Left ventricle myocardium inferior (tissue), 1 donor: ENCODE results near the gene RGS19. TPM values are rescaled to one million over a fixed set of nuclear protein-coding genes. Genes with fewer than 3 reads are reported as not detected.

Experiments used
- DNase-seq: peaks from one replicate; pipeline ENCODE4 v3.0.0-alpha.2; 2020
- H3K27ac ChIP-seq: fragments of 200-600 bp; replicated peaks from 2 replicates; pipeline ENCODE4 v1.8.0; 2021
- H3K27me3 ChIP-seq: fragments of 200-600 bp; 2 replicates; pipeline ENCODE4 v1.8.0; 2021; ENCODE audit warnings: low read depth
- H3K36me3 ChIP-seq: fragments of 200-600 bp; 2 replicates; pipeline ENCODE4 v1.8.0; 2021
- H3K4me1 ChIP-seq: fragments of 200-600 bp; 2 replicates; pipeline ENCODE4 v1.8.0; 2021
- H3K4me3 ChIP-seq: fragments of 200-600 bp; 2 replicates; pipeline ENCODE4 v1.8.0; 2021; ENCODE audit warnings: mild to moderate bottlenecking, moderate library complexity
- H3K9me3 ChIP-seq: fragments of 200-600 bp; replicated peaks from 2 replicates; pipeline ENCODE4 v1.8.0; 2021
- intact Hi-C: fragments of 100-400 bp; cut with micrococcal nuclease; formaldehyde crosslinking; loops from one replicate; pipeline ENCODE4 v1.11.0; 2022
- total RNA-seq: library from RNA; stranded (reverse); fragmentation: NEBNext Ultra II Directional; extraction: Animal tissue kit (Norgen Biotek cat#: 25700); gene quantifications from one replicate; pipeline ENCODE4 v1.2.1, GENCODE V29; 2021
- TF ChIP-seq, protein P1 (sequence below): fragments of 200-600 bp; IDR thresholded peaks from 2 replicates; pipeline ENCODE4 v1.8.0; 2021; ENCODE audit warnings: antibody characterized with exemption, mild to moderate bottlenecking, borderline replicate concordance
- donor health status: DM: no; HTN: yes; CAD: no; lungs with severe emphysema.

Gene RGS19
- total RNA-seq, 1 donor from 2014 or later, result 6.1 TPM

DNA sequence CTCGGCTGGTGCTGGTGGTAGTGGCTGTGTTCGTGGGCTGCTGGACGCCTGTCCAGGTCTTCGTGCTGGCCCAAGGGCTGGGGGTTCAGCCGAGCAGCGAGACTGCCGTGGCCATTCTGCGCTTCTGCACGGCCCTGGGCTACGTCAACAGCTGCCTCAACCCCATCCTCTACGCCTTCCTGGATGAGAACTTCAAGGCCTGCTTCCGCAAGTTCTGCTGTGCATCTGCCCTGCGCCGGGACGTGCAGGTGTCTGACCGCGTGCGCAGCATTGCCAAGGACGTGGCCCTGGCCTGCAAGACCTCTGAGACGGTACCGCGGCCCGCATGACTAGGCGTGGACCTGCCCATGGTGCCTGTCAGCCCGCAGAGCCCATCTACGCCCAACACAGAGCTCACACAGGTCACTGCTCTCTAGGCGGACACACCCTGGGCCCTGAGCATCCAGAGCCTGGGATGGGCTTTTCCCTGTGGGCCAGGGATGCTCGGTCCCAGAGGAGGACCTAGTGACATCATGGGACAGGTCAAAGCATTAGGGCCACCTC lies 19.2 kb upstream of the RGS19 start:
- no peak for DNase-seq
- H3K36me3 ChIP-seq, result no peaks in the 10 kb centered on the region
- intact Hi-C loops, result no loop called here
- no peak overlapping the region for H3K27ac ChIP-seq
- no peak overlapping the region for H3K4me3 ChIP-seq
- H3K9me3 ChIP-seq, result no peaks in the 10 kb centered on the region
- TF ChIP-seq, protein P1, sequence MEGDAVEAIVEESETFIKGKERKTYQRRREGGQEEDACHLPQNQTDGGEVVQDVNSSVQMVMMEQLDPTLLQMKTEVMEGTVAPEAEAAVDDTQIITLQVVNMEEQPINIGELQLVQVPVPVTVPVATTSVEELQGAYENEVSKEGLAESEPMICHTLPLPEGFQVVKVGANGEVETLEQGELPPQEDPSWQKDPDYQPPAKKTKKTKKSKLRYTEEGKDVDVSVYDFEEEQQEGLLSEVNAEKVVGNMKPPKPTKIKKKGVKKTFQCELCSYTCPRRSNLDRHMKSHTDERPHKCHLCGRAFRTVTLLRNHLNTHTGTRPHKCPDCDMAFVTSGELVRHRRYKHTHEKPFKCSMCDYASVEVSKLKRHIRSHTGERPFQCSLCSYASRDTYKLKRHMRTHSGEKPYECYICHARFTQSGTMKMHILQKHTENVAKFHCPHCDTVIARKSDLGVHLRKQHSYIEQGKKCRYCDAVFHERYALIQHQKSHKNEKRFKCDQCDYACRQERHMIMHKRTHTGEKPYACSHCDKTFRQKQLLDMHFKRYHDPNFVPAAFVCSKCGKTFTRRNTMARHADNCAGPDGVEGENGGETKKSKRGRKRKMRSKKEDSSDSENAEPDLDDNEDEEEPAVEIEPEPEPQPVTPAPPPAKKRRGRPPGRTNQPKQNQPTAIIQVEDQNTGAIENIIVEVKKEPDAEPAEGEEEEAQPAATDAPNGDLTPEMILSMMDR, result no peak
- peaks cover 14% of the 10 kb centered on the region for H3K4me1 ChIP-seq
- peaks cover 72% of the 10 kb centered on the region for H3K27me3 ChIP-seq

DNA sequence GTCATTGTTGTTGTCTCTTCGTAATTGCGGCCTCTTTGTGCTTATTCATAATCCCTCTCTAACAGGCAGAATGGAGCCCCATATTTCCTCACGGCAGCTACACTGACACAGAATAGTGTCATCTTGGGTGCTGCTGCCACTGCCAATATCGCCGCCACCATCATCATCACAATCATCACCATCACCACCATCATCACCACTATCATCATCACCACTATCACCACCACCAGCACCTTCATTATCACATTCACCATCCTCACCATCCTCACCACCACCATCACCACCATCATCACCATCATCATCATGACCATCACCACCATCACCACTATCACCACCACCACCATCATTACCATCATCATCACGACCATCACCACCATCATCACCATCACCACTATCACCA lies 17.2 kb upstream of the RGS19 start:
- peaks cover 59% of the 10 kb centered on the region for H3K27me3 ChIP-seq

DNA sequence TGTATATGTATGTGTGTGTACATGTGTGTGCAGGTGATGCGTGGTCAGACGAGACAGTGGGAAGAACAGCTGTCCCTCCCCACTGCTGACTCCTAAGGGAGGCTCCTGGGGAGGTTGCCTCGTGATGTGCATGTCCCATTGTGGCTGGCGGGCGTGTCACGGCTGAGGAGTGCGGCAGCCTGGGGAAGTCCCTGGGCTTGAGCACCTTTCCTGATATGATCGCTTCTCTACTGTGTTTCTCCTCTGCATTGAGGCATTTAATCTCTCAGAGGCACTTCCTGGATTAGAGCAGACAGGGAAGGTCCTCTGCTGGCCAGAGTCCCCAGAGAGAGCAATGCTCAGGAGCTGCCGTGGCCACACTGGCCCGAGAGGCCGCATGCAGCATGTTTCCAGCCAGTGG lies 16.6 kb upstream of the RGS19 start:
- Histone ChIP-seq H3K27me3 (peaks cover 53% of the 10 kb centered on the region), H3K36me3 (no peaks in the 10 kb centered on the region), H3K9me3 (no peaks in the 10 kb centered on the region), H3K4me1 (no peaks in the 10 kb centered on the region), H3K27ac (no peak overlapping the region), H3K4me3 (no peak overlapping the region)
- intact Hi-C loops, result no loop called here
- TF ChIP-seq, protein P1, result no peak
- no peak for DNase-seq

More for the DNA sequence above, 17.2 kb upstream of the RGS19 start:
- Histone ChIP-seq H3K27ac (no peak overlapping the region), H3K4me1 (peaks cover under 1% of the 10 kb centered on the region), H3K36me3 (no peaks in the 10 kb centered on the region), H3K9me3 (no peaks in the 10 kb centered on the region), H3K4me3 (no peak overlapping the region)
- intact Hi-C loops, result no loop called here
- TF ChIP-seq, protein P1, result no peak
- no peak for DNase-seq

DNA sequence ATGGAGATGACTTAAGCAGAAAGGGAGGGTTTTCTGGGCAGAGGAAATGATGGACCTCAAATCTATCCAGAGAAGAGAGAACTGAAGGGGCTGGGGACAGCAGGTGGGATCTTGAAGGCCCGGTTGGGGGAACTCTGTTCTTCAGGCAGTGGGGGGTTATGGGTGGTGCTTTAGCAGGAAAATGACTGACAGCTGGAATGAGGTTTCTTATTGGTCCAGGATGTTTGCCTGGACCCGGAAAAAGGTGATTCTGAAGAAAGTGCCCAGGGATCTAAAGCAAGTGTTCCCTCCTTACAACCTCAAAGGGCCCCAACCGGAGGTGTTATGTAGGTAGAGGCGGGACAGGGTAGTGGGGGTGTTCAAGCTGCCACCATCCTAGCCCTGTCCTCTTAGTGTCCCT lies 16.1 kb upstream of the RGS19 start:
- intact Hi-C loops, result no loop called here
- H3K27ac ChIP-seq, result no peak overlapping the region
- no peak overlapping the region for H3K4me3 ChIP-seq
- TF ChIP-seq, protein P1, result no peak
- peaks cover 48% of the 10 kb centered on the region for H3K27me3 ChIP-seq
- no peaks in the 10 kb centered on the region for H3K36me3 ChIP-seq
- DNase-seq, result no peak
- no peaks in the 10 kb centered on the region for H3K4me1 ChIP-seq
- no peaks in the 10 kb centered on the region for H3K9me3 ChIP-seq

DNA sequence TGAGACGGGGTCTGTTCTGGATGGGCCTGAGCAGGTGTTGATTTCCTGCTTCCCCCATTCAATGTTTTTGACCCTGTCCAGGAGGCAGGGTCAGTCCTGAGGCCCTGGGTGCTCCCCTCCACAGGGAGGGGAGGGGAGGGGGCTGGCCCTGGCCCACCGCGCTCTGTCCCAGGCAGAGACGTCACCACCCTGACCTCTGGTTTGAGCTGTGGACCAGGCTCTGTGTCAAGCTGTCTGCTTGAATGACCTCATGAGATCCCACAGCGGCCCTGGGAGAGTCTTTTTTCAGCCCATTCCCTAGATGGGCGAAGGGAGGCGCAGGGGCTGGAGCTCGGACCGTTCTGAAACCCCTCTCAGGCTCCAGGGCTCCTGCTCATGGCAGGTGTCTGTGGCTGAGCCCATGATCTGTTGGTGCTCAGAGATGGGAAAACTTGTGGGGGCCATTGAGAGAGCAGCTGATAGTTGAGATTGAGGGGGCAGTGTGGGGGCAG lies 13.7 kb upstream of the RGS19 start:
- Histone ChIP-seq H3K27me3 (peaks cover 38% of the 10 kb centered on the region), H3K9me3 (no peaks in the 10 kb centered on the region), H3K4me3 (no peak overlapping the region), H3K4me1 (no peaks in the 10 kb centered on the region), H3K27ac (no peak overlapping the region), H3K36me3 (no peaks in the 10 kb centered on the region)
- TF ChIP-seq, protein P1, result no peak
- intact Hi-C loops, result no loop called here
- no peak for DNase-seq
